ENCODE results near the gene CCDC136.

The CCDC136 gene

DNA sequence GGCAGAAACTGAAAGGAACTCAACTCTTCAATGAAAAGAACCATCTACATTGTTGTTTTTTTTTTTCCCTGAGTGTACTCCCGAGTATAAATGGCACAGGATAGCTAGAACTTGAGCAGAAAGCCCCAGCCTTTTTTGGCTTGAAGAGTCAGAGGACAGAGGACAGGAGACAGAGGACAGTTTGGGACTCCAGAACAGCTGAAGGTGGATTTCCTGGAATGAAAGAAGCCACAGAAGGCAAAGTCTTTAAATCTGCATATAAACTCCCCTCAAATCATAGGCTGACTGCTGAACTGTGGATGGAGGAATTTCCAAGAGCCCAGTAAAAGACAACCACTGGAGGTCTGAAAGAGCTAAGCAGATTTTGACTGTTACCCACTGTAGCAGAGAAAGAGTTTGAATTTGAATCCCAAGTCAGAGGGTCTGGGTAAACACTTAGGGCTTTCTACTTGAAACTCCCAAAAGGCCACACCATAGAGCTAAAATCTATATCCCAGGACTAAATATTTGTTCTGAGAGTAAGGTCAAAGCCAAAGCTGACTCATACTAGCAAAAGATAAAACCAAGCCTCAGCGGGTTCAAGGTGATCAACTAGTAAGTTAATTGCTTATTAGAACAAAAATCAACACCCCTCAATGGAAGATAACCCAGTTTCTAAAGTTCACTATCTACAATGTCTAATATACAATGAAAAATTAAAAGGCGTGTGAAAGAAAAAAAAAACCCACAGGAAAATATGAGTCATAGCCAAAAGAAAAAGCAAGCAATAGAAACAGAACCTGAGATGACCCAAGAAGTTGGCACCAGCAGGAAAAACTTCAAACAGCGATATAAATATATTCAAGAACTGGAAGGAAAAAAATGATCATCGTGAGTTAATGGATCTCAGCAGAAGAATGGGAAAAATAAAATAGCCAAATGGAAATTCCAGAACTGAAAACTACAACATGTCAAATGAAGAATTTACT lies 14.3 kb upstream of the CCDC136 start:
- no peak for DNase-seq

DNA sequence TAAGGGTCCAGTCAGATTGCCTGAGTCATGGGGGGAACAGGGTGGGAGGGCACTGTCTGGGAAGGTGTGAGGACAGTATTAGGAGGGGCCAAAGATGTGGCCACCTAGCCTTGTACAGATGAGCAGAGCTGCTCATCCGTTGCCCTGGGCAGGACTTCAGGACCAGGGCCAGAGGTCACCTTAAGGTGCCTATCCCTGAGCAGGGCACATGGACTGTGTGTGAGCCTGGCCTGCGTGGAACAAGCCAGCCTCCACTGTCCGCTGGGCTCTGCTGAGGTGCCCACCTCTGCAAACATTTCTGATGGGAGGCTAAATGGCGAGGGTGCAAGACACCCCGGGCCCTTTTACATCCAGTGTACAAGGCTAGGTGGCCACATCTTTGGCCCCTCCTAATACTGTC lies 12.8 kb upstream of the CCDC136 start:
- DNase-seq: no peak

DNA sequence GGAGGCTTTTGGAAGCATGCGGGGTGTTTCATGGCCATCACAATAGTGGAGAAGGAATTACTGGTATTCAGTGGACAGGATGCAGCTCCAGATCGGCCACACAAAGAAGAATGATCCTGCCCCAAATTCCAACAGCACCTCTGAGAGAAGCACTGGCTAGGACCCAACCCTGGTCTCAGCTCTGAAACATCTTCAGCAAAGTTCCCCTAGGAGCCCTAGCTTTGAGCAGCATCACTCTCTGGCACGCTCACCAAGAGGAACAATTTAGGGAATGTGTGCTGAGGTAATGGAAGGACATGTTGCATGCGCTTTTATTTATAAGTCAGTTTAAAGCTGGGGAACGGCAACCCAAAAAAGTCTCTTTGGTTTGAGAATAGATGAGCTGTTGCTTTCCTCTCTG lies 10.6 kb upstream of the CCDC136 start:
- no peak for DNase-seq

DNA sequence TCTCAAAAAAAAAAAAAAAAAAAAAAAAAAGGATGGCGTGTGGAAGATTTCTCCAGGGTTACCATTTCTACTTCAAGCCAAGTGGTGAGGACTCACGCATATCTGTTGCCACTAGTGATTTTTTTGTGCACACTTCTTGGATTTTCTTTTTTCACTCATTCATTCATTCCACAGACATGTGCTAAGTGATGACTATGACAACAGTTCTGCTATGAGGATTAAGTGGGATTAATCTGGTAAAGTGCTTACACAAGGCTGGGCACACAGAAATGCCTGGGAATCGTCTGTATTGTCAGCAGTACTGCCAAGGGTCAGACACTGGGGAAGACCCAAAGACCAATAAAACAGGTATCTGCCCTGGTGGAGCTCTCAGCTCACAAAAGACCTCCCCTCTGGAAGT lies 9.9 kb upstream of the CCDC136 start:
- DNase-seq: no peak

DNA sequence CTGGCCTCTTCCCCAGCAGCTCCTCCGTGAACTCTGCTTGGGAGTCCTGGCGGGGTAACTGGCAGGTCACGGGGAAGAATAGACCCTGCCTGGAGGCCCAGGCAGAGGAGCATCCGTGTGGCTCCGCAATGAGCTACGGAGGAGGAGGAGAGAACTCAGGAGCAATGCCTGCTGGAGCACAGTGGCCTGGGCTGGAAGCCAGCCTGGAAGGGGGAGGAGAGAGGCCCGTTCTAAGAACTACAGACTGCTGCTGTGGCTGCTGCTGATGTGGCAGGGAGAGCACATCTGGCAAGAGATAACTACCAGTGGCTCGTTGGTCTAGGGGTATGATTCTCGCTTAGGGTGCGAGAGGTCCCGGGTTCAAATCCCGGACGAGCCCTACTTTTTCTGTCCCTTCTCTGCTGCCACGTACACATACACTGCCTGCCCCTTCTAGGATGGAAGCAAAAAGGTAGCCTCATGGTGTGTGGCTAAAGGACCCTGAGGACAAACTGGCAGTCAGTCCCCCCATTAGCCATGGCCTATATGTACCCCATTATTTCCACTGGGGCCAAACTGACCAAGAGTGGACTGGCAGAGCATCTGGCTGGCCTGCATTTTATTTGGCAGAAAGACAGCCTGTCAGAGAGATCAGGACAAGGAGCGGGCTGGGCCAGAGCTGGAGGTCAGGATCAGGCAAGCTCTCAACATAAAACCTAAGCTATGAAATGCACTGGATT lies 8.5 kb upstream of the CCDC136 start:
- DNase-seq: no peak

DNA sequence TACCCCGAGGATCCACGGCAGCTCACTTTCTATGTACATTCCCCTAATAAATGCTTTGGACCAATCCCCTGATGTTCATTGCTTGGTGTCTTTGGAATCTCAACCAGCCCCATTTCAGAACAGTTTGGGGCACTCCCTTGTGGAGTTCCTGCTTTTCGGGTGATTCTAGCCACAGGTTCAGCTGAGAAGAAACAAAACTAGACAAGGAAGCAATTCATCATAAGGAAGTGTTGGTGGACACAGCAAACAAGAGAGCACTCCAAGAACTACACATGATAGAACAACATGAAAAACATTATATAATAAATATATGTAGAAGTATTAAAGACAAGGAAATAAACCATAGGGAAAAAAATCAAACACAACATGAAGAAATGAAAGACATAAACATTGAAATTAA lies 6.0 kb upstream of the CCDC136 start:
- DNase-seq: no peak

DNA sequence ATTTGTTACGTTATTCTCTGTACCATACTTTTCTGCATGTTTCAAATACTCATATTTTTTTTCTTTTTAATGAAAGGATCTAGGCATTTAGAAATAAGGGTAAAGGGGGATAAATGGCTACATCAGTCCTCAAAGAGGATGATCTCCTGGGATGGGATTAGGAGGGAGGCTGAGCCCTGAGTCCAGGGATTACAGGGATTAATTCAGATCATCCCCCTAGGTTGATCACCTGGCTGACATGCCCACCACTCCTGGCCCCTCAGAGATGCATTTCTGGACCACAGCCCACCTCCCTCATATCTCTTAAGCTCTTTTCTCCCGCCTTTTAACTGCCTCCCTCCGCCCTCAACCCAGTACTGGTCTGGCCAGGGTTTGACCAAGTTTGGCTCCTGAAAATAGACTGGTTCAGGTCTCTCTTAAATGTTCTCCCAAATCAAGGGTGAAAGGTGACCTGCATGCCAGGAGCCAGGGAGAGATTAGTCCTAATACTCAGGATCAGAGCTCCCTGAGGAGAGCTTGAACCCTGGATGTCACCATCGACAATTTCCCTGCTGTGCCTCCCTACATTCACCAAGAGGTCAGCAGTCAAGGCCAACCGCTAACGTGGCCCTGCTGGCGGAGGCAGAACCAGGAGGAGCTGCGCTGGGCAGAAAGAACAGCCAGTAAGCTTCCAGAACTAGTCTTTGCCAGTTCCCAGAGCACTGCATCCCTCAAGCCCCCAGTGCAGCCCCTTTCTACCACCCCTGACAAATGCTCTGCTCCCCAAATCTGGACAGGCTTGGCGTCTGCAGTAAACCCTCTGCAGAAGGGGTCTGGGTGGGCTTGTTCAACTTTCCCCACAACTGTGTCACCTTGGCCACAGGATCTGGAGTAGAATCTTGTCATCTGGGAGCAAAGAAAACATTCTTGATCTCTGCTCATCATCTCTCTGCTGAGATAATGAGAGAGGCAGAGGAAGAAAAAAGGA lies 3.0 kb upstream of the CCDC136 start:
- DNase-seq: no peak

DNA sequence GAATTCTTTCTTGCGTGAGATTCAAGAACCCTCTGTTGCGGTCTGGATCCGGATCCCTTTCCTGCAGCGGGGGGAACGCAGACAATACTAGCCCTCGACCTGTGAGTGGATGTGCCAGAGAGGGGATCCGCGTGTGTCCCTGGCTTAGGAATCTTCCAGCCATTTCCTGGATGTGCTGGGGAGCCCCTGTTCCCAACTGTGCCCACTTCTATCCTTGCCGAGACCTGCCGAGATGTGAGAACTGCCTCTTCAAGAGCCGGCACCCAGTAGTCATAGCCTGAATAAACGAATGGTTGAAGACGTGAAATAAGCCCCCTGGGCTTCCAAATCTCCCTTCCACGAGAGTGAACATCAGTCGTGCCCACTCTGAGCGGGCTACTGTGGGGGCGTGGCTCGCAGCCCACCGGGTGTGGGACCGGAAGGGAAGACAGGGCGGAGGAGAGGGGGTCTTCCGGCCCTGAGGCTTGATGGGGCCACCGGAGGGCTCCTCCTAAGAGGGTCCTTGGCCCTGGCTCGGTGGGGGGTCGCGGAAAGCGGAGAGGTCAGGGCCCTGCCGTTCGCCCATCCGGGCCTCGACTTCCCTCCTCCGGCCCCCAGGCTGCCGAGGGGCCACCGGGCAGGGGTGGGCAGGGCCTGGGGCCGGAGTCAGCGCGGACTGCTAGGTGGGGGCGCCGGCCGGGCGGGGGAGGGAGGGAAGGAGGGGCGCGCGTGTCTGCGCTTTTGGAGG lies 1.3 kb upstream of the CCDC136 start:
- DNase-seq: no peak

DNA sequence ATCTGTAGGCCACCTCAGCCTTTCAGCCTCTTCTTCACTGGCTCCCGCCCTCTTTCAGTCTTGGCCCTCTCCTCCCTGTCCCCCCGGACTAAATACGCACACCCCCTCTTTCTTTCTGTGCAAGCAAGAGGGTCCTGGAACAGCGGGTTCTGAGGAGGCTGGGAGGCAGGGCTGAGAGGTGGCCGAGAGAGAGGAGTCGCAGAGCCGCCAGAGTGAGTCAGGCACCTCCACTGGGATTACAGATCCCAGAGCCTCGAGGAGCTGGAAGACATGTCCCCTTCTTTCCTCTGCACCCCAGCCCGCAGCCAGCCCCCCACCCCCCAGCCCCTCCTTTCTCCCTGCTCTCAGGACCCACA lies 182 bp downstream of the CCDC136 start:
- DNase-seq: no peak

DNA sequence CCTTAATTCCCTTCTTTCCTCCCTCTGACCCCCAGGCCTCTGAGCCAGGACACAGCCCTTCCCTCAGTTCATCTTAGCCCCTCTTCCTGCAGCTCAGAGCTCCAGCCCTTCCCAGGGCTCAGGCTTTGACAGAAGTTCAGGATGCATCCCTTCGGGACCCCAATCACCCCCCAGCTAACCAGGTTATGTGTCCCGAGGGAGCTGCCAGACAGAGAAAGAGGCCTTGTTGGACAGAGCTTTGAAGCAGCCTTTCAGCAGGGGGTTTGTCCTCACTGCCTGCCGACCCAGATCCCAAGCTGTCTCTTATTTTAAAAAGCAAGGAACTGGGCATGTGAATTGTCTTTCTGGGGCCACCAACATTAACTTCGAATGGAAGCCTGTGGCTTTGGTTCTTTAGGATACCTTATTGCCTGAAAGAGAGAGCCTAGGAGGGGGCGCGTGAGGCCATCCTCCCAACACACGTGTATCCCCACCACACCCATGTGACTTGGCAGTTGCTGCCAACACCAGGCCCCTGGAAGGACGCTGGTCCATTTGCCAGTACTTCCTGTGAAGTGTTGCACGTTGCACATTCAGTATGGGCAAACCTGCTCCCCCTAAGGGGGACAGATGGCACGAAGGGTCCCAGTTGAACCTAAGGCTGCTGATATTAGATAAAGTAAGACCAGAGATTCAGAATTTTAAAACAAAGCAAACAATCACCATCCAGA lies 858 bp downstream of the CCDC136 start:
- DNase-seq: no peak

DNA sequence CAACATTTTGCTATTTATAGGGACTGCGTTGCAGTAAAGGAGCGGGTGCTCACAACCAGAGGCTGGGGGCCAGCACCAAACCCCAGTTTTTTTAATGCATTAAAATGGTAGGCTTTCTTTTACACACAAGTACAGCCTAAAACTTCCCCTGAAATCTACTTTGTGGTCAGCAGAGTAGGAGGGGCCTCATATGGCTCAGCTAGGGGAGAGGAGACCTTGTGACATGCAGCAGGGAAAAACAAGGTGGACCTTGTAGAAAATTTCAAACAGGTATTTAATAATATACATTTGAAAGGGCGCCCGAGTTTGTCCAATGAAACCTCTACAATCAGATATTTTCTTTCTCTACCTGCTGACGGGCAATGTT lies 1.4 kb downstream of the CCDC136 start:
- DNase-seq: no peak

DNA sequence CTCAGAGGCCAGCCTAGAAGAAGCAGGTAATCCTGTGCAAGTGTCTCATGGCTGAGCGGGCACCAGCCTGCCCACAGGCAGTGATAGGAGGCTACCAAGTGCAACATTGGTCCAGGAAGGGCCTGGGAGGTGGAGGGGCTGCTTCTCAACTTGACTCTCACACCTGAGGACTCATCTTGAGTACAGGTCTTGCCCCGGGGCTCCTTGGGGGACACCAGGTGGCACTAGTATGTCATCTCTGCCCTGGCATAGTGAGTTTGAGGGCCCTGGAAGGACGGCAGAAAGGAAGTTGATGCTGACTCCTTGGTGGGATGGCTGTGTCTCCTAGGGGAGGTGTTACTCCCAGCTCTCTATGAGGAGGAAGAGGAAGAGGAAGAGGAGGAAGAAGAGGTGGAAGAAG lies 2.3 kb downstream of the CCDC136 start:
- DNase-seq: peak; percentile 4

DNA sequence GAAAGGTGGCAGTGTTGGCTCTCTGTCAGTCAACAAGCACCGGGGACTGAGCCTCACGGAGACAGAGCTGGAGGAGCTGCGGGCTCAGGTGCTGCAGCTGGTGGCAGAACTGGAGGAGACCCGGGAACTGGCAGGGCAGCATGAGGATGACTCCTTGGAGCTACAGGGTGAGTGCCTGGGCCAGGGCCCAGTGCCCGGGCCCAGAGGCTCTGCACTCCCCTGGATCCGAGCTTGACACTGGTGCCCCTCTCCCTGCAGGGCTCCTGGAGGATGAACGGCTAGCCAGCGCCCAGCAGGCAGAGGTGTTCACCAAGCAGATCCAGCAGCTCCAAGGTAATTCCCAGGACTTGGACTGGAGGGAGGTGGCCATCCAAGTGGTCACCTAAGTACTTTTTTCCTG lies 2.7 kb downstream of the CCDC136 start:
- no peak for DNase-seq

DNA sequence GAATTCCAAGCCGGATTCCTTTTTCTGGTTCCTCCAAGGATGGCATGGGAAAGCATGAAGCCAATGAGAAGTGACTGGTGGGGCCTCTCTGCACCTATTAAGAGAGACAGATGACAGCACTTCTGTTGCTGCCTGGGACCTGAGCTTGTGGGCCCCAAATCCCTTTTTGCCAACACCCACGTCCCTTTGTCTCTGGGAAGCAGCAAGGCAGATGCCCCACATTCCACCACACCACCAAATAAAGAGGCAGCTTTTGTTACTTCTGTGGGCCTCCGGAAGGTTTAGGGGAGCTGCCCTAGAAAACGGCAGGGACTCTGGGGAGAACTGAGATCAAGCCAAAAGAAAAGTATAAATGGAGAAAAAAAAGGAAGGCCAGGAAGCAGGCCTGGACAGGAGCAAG lies 3.4 kb downstream of the CCDC136 start:
- DNase-seq: no peak

DNA sequence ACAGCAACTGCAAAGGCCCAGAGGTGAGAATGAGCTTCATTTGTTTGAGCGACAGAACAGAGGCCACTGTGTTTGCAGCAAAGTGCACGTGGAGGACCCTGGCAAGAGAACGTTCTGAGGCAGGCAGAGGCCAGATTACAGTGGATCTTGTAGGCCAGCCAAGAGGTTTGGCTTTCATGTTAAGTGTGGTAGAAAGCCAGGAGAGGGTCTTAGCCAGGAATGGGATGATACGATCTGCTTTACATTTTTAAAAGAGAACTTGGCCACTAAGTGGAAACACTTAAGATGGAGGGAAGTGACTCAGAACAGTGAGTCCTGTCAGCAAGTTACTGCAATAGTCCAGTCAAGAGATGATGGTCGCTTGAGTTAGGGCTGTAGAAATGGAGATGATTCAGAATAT lies 4.6 kb downstream of the CCDC136 start:
- no peak for DNase-seq

DNA sequence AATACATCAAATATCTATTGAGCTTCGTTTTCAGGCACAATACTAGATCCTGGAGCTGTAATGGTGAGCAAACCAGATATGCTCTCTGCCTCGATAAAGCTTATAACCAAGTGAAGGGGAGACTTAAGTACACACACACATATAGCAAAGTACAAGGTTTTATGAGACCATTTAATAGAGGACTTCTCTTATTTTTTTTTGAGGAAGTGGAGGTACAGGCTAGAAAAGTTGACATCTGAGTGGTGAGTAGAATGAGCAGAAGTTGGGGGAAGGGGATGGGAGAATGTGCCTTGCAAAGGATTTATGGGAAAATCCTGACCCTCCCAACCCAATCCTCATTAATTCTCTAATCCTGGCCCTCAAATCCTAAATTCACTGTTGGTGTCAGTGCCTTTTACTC lies 7.7 kb downstream of the CCDC136 start:
- DNase-seq: no peak

DNA sequence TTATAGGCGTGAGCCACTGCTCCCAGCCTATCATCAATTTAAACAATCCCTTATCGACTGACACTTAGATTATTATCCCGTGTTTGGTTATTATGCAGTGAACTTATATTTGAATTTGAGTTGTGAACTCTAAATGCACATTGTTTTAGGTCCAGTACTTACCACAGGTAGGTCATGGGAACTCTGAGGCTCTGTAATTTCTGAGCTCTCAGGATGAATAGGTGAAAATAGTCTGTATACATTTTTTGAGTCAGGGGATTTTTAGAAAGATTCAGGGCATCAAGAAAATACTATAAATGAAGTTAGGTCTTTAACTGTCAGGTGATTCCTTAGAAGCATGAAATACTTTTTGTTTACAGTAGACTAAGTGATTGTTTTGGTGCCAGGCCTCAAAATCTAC lies 8.8 kb downstream of the CCDC136 start:
- DNase-seq: no peak

DNA sequence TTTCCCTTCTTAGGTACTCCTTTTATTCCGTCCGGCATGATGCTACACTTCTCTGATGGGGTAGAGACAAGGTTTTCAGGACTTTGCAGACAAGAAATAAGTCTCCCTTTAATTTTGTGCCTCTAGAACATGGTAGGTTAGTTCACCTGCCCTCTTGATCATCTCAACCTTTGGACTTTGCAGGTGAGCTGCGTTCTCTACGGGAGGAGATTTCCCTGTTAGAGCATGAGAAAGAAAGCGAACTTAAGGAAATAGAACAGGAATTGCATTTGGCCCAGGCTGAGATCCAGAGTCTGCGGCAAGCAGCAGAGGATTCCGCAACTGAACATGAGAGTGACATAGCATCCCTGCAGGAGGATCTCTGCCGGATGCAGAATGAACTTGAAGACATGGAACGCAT lies 9.2 kb downstream of the CCDC136 start:
- no peak for DNase-seq

DNA sequence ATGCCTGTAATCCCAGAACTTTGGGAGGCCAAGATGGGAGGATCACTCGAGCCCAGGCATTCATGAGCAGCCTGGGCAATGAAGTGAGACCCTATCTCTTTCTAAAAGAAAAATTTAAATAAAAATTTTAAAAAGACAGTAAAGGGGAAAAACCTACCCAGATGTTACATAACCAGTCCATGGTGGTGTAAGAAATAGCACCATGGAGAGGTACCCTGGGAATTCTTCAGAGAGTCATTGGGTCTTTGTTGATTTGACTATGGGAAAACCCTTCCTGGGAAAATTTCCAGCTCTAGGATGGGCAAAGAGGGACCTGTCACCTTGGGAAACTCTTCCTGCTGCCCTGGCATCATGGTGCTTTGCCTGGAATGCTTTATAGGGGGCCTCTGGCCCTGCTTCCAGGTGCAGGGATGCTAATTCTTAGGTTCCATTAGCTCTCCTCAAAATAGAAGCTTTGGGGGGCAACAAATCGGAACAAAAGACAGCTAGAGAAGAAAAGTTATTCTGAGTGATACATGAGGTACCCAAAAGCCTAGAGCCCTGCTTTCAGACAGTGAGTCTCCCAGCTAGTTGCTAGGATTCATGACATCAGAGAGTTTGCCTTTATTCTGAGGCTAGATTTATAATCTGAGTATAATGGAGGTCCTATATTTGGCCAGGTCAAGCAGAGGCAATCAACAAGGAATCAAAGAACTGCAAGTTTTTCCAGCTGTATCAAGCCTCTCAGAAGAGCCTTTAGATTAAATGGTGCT lies 10.1 kb downstream of the CCDC136 start:
- DNase-seq: no peak

DNA sequence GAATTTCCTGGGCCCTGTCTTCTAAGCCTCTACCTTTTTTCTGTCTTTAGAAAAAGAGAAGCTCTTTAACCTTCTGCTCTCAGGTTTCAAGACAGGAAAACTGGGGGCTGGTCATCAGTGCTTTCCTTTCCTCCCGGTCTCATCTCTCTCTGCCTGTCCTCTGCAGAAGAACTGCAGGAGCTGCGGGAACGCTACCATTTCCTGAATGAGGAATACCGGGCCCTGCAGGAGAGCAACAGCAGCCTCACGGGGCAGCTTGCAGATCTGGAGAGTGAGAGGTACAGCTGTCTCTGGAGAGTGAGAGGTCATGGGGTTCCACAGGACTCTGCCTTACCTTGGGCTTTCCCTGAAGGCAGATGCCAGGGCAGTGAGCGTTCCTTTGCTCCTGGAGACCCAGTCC lies 12.7 kb downstream of the CCDC136 start:
- no peak for DNase-seq

DNA sequence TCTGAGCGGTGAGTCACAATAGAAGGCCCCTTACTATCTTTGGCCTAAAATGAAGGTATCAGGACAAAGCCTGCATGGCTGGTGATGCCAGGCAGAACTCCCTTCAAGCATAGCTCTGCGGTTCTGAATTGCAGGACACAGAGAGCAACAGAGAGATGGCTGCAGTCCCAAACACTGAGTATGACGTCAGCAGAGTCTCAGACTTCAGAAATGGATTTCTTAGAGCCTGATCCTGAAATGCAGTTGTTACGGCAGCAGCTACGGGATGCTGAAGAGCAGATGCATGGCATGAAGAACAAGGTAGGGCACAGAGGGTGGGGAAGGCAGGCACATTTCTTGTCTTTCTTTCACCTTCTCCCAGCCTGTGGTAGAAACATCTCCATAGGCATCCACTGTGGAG lies 13.5 kb downstream of the CCDC136 start:
- no peak for DNase-seq
